ENCODE data around the gene SPAG16.

- TF ChIP-seq POLR2A (IDR thresholded peaks at IDR 0.05) (no peak), EP300 (IDR thresholded peaks at IDR 0.05; ENCODE audit: low read depth) (no peak), POLR2AphosphoS5 (IDR thresholded peaks at IDR 0.05) (no peak), CTCF (IDR thresholded peaks at IDR 0.05) (no peak)
Measured at GRCh38 chr2:213234641-213235040, 49.6 kb upstream of the SPAG16 start.

All from transverse colon (tissue), 4 donors.